Astrocyte of the cerebellum (primary cell): ENCODE data around the gene NPB.

Source experiments
- DNase-seq: peaks from one replicate; pipeline ENCODE4 v3.0.0-alpha.2; 2011; ENCODE audit warnings: low read depth
- H3K4me3 ChIP-seq: 2 replicates; pipeline ENCODE4 v1.5.1; 2011; ENCODE audit warnings: mild to moderate bottlenecking, low read depth, low read length, moderate library complexity
- in situ Hi-C: cut with HindIII; loops from 2 replicates; pipeline ENCODE4 v1.10.0; 2017; ENCODE audit warnings: low sequenced_read_pairs
- TF ChIP-seq, protein P1 (sequence below): IDR thresholded peaks from 2 replicates; pipeline ENCODE4 v1.5.1; 2012; ENCODE audit warnings: low read length, low read depth, moderate library complexity, mild to moderate bottlenecking; ENCODE audit errors: missing control alignments

Gene NPB

DNA sequence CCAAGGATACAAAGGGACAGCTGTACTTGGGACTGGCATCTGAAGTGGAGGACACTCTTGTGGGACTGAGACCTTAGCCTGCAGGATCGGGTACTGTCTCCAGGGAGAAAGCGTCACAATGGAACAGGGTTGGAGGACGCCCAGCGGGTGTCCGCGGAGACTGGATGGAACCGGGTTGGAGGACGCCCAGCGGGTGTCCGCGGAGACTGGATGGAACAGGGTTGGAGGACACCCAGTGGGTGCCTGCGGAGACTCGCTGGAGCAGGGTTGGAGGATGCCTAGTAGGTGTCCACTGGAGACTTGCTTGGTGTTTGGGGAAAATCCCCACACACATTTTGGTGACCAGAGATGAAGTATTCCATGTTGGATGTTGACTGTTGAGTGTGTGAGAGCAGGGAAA is 45.2 kb downstream of the NPB start, which contains the start of gene MYADML2:
TSS of gene MYADML2 (minus strand) at position 45 of the 400 bp plus-strand sequence. CDS start 5,492 bp downstream, outside the sequence.
- H3K4me3 ChIP-seq: no peak within 1 kb of the TSS
- in situ Hi-C loops: no loop called here
- TF ChIP-seq, protein P1, sequence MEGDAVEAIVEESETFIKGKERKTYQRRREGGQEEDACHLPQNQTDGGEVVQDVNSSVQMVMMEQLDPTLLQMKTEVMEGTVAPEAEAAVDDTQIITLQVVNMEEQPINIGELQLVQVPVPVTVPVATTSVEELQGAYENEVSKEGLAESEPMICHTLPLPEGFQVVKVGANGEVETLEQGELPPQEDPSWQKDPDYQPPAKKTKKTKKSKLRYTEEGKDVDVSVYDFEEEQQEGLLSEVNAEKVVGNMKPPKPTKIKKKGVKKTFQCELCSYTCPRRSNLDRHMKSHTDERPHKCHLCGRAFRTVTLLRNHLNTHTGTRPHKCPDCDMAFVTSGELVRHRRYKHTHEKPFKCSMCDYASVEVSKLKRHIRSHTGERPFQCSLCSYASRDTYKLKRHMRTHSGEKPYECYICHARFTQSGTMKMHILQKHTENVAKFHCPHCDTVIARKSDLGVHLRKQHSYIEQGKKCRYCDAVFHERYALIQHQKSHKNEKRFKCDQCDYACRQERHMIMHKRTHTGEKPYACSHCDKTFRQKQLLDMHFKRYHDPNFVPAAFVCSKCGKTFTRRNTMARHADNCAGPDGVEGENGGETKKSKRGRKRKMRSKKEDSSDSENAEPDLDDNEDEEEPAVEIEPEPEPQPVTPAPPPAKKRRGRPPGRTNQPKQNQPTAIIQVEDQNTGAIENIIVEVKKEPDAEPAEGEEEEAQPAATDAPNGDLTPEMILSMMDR: no peak
- DNase-seq: no peak

DNA sequence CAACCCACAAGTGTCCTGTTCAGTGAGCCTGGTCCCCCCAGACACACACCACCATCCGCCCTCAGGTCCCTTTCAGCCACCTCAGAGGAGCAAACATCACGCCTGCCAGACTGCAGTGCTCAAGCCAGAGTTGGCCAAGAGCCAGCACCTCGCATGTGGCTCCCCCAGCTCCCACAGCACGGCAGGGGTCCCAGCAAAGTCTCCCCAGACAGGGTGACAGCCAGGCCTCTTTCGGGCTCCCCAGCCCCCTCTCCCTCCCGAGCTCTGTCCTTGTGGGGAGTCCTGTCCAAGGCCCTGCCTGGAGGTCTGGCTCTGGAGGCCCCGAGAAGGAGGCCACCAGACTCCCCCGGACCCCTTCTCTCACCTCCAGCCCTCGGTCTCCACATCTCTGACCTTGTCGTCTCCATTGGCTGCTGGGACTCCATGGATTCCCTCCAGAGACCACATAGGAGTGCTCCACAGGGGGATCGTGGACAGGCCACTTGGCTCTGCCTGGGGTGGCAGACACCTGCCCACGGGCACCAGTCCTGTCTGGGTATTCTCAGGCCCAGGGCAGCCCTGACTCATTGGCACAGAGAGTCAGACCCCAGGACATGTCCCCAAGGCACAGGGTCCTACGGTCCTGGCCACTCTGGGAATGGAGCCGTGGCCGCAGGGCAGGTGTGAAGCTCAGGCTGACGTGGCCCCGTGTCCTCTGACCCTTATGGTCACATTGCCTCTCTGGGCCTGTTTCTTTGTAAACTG is 46.8 kb downstream of the NPB start:
- in situ Hi-C loops: no loop called here
- no peak for DNase-seq
- no peak overlapping the region for H3K4me3 ChIP-seq
- TF ChIP-seq, protein P1: no peak

DNA sequence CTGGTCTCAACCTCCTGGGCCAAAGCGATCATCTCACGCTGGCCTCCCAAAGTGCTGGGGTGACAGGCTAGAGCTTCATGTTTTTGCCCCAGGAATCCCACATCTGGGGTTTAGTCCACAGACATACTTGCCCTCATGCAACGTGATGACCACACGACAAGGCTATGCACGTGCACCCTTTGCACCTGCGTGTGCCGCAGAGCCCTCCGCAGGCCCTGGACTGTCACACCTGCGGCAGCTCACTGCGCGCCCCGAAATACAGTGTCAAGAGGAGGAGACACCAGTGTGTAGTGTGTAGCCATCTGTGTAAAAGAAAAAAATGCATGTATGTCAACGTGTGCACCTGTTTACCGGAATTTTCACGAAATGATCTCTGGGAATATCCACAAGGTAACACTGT is 48.5 kb downstream of the NPB start:
- TF ChIP-seq, protein P1: no peak
- DNase-seq: no peak
- no peak overlapping the region for H3K4me3 ChIP-seq
- in situ Hi-C loops: no loop called here

DNA sequence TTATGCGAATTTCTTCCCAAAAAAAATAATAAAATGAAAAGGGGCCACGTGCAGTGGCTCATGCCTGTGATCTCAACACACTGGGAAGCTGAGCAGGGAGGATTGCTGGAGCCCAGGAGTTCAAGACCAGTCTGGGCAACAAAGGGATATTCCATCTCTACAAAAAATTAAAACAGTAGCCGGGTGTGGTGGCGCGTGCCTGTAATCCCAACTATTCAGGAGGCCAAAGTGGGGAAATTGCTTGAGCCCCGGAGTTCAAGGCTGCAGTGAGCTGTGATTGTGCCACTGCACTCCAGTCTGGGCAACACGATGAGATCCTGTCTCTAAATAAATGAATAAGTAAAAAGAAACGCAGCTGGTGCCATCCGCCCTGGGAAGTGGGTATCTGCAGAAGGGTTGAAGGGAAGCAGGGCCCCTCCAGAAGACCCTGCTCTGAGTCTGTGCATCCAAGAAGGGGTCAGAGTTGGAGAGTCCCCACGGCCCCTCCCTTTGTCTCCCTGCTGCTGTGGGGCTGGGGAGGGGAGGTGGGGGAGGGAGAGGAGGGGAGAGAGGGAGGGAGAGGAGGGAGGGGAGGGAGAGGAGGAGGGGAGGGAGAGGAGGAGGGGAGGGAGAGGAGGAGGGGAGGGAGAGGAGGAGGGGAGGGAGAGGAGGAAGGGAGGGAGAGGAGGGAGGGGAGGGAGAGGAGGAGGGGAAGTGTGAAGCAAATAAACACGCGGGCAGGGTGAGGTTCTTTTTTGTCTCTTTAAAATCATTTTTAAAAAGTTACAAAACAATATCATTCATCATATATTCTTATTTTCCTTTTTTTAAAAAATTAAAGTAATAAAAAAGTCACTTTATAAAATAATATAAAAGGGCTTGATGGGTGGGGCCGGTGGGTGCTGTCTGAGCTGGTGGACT is 50.0 kb downstream of the NPB start:
- no peak for DNase-seq
- in situ Hi-C loops: no loop called here
- no peak overlapping the region for H3K4me3 ChIP-seq
- TF ChIP-seq, protein P1: no peak
